Superior temporal gyrus (tissue), 1 donor: ENCODE measurements around the gene ZFP36.
A peak's percentile ranks its signal among the peaks of the same experiment; 100 is the strongest.
"Not testable (repeated sequence)": the region's sequence is repeated elsewhere in the genome, so short reads cannot be mapped to it uniquely, and the experiment has no call there.

Experiments used
- DNase-seq: peaks from one replicate; pipeline ENCODE4 v3.0.0-alpha.2; 2016; ENCODE audit errors: extremely low spot score

The ZFP36 gene

GRCh38 chr19:39406656-39407409 lies at the start of gene ZFP36:
ZFP36 (plus strand) TSS chr19:39406847; CDS start chr19:39406905, 58 bp downstream.
- peak; percentile 57 for DNase-seq

- DNase-seq, result peak; percentile 15
These were observed 47.6 kb upstream of the ZFP36 start for GRCh38 chr19:39359026-39359425.

GRCh38 chr19:39360599-39360998 lies 46.0 kb upstream of the ZFP36 start:
- no peak for DNase-seq

- DNase-seq, result no peak
These were observed 43.7 kb upstream of the ZFP36 start for GRCh38 chr19:39362682-39363657.

- DNase-seq, result peak; percentile 94
These were observed 42.7 kb upstream of the ZFP36 start for GRCh38 chr19:39363901-39364457.

- DNase-seq, result no peak
These were observed 41.1 kb upstream of the ZFP36 start for GRCh38 chr19:39365531-39365930.

GRCh38 chr19:39369200-39369599 lies 37.4 kb upstream of the ZFP36 start:
- DNase-seq, result no peak

- DNase-seq, result no peak
These were observed 35.9 kb upstream of the ZFP36 start for GRCh38 chr19:39370735-39371134.

- DNase-seq, result no peak
These were observed 34.4 kb upstream of the ZFP36 start for GRCh38 chr19:39372047-39372802.

GRCh38 chr19:39372941-39373340 lies 33.7 kb upstream of the ZFP36 start:
- no peak for DNase-seq

- DNase-seq, result no peak
These were observed 30.7 kb upstream of the ZFP36 start for GRCh38 chr19:39375929-39376328.

GRCh38 chr19:39377373-39378362 lies 29.0 kb upstream of the ZFP36 start:
- no peak for DNase-seq

- not testable (repeated sequence) for DNase-seq
These were observed 27.3 kb upstream of the ZFP36 start for GRCh38 chr19:39379366-39379765.

GRCh38 chr19:39379865-39380396 lies 26.7 kb upstream of the ZFP36 start:
- DNase-seq, result peak; percentile 63

- DNase-seq, result no peak
These were observed 25.8 kb upstream of the ZFP36 start for GRCh38 chr19:39380521-39381502.

- no peak for DNase-seq
These were observed 24.6 kb upstream of the ZFP36 start for GRCh38 chr19:39381910-39382611.

- DNase-seq, result no peak
These were observed 23.4 kb upstream of the ZFP36 start for GRCh38 chr19:39382991-39383828.
